Parathyroid adenoma (tissue), 2 donors: Measurements from ENCODE around the gene TRIP10.

ENCODE experiments used
- H2AFZ ChIP-seq: fragments of 300-600 bp; sonication (generic); one replicate; pipeline ENCODE4 v1.7.0; 2017; ENCODE audit warnings: antibody characterized with exemption, mild to moderate bottlenecking
- H3K27ac ChIP-seq: fragments of 300-600 bp; sonication (generic); one replicate; pipeline ENCODE4 v1.7.0; 2017
- H3K27me3 ChIP-seq: fragments of 300-600 bp; sonication (generic); one replicate; pipeline ENCODE4 v1.7.0; 2017; ENCODE audit warnings: low read length; ENCODE audit not compliant: control insufficient read depth, insufficient read depth
- H3K36me3 ChIP-seq: fragments of 300-600 bp; sonication (generic); one replicate; pipeline ENCODE4 v1.7.0; 2017; ENCODE audit warnings: low read length; ENCODE audit not compliant: control insufficient read depth, insufficient read depth
- H3K4me1 ChIP-seq: fragments of 300-600 bp; sonication (generic); one replicate; pipeline ENCODE4 v1.7.0; 2017; ENCODE audit warnings: control low read depth
- H3K4me2 ChIP-seq: fragments of 300-600 bp; sonication (generic); one replicate; pipeline ENCODE4 v1.7.0; 2017; ENCODE audit warnings: low read length
- H3K4me3 ChIP-seq: fragments of 300-600 bp; sonication (generic); one replicate; pipeline ENCODE4 v1.7.0; 2017; ENCODE audit warnings: low read depth, low read length
- H3K79me2 ChIP-seq: fragments of 300-600 bp; sonication (generic); one replicate; pipeline ENCODE4 v1.7.0; 2017; ENCODE audit warnings: control low read depth
- H3K9ac ChIP-seq: fragments of 300-600 bp; sonication (generic); one replicate; pipeline ENCODE4 v1.7.0; 2017; ENCODE audit warnings: mild to moderate bottlenecking
- H3K9me3 ChIP-seq: fragments of 300-600 bp; sonication (generic); one replicate; pipeline ENCODE4 v1.7.0; 2017; ENCODE audit warnings: low read length; ENCODE audit not compliant: control insufficient read depth
- TF ChIP-seq, protein P1 (sequence below): fragments of 300-600 bp; sonication (generic); IDR thresholded peaks from one replicate; pipeline ENCODE4 v1.7.0; 2017; ENCODE audit warnings: antibody characterized with exemption, mild to moderate bottlenecking
- donor health status: primary hyperparathyroidism.

TRIP10 gene

GRCh38 chr19:6779206-6779605, 39.7 kb downstream of the TRIP10 start:
- H3K4me1 ChIP-seq = peaks cover 3% of the 10 kb centered on the region
- TF ChIP-seq, protein P1, sequence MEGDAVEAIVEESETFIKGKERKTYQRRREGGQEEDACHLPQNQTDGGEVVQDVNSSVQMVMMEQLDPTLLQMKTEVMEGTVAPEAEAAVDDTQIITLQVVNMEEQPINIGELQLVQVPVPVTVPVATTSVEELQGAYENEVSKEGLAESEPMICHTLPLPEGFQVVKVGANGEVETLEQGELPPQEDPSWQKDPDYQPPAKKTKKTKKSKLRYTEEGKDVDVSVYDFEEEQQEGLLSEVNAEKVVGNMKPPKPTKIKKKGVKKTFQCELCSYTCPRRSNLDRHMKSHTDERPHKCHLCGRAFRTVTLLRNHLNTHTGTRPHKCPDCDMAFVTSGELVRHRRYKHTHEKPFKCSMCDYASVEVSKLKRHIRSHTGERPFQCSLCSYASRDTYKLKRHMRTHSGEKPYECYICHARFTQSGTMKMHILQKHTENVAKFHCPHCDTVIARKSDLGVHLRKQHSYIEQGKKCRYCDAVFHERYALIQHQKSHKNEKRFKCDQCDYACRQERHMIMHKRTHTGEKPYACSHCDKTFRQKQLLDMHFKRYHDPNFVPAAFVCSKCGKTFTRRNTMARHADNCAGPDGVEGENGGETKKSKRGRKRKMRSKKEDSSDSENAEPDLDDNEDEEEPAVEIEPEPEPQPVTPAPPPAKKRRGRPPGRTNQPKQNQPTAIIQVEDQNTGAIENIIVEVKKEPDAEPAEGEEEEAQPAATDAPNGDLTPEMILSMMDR = no peak
- H3K27me3 ChIP-seq = no peaks in the 10 kb centered on the region
- H3K27ac ChIP-seq = no peak overlapping the region
- no peak overlapping the region for H3K4me3 ChIP-seq
- H3K79me2 ChIP-seq = no peaks in the 10 kb centered on the region
- H3K9me3 ChIP-seq = no peaks in the 10 kb centered on the region
- H3K36me3 ChIP-seq = no peaks in the 10 kb centered on the region
- H2AFZ ChIP-seq = no peak overlapping the region
- no peak overlapping the region for H3K4me2 ChIP-seq
- no peak overlapping the region for H3K9ac ChIP-seq

GRCh38 chr19:6787393-6787792, 47.9 kb downstream of the TRIP10 start:
- H3K4me3 ChIP-seq = no peak overlapping the region
- no peak overlapping the region for H3K27ac ChIP-seq
- H3K4me1 ChIP-seq = no peaks in the 10 kb centered on the region
- no peak overlapping the region for H2AFZ ChIP-seq
- no peaks in the 10 kb centered on the region for H3K27me3 ChIP-seq
- no peaks in the 10 kb centered on the region for H3K79me2 ChIP-seq
- no peaks in the 10 kb centered on the region for H3K9me3 ChIP-seq
- no peak overlapping the region for H3K4me2 ChIP-seq
- TF ChIP-seq, protein P1 = no peak
- no peaks in the 10 kb centered on the region for H3K36me3 ChIP-seq
- no peak overlapping the region for H3K9ac ChIP-seq

- Histone ChIP-seq H3K4me1 (no peaks in the 10 kb centered on the region), H3K4me3 (no peak overlapping the region)
Observed at GRCh38 chr19:6788896-6789295, 49.4 kb downstream of the TRIP10 start.

DNA sequence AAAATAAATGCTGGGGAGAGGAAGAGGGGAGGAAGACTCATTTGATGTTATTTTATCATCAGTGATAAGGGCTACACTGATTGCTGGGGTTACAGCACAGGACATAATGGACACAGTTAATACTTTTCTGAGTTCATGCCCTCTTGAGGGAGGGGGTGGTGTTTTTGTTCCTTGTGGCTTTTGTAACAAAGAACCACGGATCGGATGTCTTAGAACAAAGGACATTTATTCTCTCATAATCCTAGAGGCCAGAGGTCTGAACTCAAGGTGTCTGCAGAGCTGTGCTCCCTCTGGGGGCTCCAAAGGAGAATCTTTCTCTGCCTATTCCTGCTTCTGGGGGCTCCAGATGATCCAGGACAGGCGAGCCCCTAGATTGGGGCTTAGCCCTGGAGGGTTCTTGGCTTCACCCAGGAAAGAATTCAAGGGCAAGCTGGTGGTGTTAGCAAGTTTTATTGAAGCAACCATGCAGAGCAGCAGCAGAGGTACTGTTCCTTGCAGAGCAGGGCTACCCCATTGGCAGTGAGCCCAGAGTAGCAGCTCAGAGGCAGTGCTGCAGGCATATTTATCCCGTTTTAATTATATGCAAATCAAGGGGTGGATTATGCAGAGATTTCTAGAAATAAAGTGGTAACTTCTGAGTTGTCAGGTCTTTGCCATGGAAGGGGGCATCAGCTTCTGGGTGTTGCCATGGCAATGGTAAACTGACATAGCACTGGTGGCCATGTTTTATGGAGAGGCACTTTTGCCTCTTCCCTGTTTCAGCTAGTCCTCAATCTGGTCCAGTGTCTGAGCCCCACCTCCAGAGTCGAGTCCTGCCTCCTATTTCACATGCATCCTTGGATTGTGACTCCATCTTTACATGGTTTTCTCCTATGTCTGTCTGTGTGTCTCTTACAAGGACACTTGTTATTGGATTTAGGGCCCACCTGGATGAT, 51.0 kb downstream of the TRIP10 start:
- H3K4me3 ChIP-seq = no peak overlapping the region
- H2AFZ ChIP-seq = no peak overlapping the region
- TF ChIP-seq, protein P1 = no peak
- no peaks in the 10 kb centered on the region for H3K36me3 ChIP-seq
- H3K9me3 ChIP-seq = no peaks in the 10 kb centered on the region
- no peaks in the 10 kb centered on the region for H3K79me2 ChIP-seq
- H3K4me2 ChIP-seq = no peak overlapping the region
- no peaks in the 10 kb centered on the region for H3K27me3 ChIP-seq
- H3K4me1 ChIP-seq = no peaks in the 10 kb centered on the region
- H3K9ac ChIP-seq = no peak overlapping the region
- no peak overlapping the region for H3K27ac ChIP-seq

More at GRCh38 chr19:6788896-6789295, 49.4 kb downstream of the TRIP10 start:
- no peaks in the 10 kb centered on the region for H3K27me3 ChIP-seq
- H3K79me2 ChIP-seq = no peaks in the 10 kb centered on the region
- no peak overlapping the region for H3K9ac ChIP-seq
- no peak overlapping the region for H3K27ac ChIP-seq
- H3K4me2 ChIP-seq = no peak overlapping the region
- H3K36me3 ChIP-seq = no peaks in the 10 kb centered on the region
- TF ChIP-seq, protein P1 = no peak
- H2AFZ ChIP-seq = no peak overlapping the region
- no peaks in the 10 kb centered on the region for H3K9me3 ChIP-seq

DNA sequence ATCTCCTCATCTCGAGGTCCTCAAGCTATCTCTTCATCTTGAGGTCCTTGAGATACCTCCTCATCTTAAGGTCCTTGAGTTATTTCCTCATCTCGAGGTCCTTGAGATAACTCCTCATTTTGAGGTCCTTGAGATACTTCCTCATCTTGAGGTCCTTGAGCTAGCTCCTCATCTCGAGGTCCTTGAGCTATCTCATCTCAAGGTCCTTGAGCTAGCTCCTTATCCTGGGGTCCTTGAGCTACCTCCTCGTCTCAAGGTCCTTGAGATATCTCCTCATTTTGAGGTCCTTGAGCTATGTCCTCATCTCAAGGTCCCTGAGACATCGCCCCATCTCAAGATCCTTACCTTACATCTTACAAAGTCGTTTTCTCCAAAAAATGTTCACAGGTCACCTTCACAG, 51.8 kb downstream of the TRIP10 start:
- Histone ChIP-seq H3K36me3 (no peaks in the 10 kb centered on the region), H3K4me1 (no peaks in the 10 kb centered on the region), H3K79me2 (no peaks in the 10 kb centered on the region), H3K27me3 (no peaks in the 10 kb centered on the region), H2AFZ (no peak overlapping the region), H3K27ac (no peak overlapping the region), H3K9ac (no peak overlapping the region), H3K9me3 (no peaks in the 10 kb centered on the region), H3K4me3 (no peak overlapping the region), H3K4me2 (no peak overlapping the region)
- TF ChIP-seq, protein P1 = no peak
